B cell (primary cell): ENCODE results near the gene LIMS2. TPM values are rescaled to one million over a fixed set of nuclear protein-coding genes. Genes with fewer than 3 reads are reported as not detected.

Source experiments
- ATAC-seq: fragments of 200-7000 bp; cut with Tn5 transposase; one replicate; pipeline ENCODE4 v1.10.0; 2021; ENCODE audit warnings: low read depth, mild to moderate bottlenecking, moderate number of reproducible peaks, moderate library complexity
- CTCF ChIA-PET: fragments of 350-600 bp; sonication (Branson Sonifier 250); formaldehyde crosslinking; loops from one replicate; lab custom pipeline; 2021; ENCODE audit warnings: antibody characterized with exemption, inconsistent platforms; lab: Charles Lee
- POLR2A ChIA-PET: fragments of 350-600 bp; sonication (Branson Sonifier 250); formaldehyde crosslinking; loops from one replicate; lab custom pipeline; 2021; ENCODE audit warnings: antibody characterized with exemption; lab: Charles Lee
- DNase-seq: peaks from one replicate; pipeline ENCODE4 v3.0.0; 2013
- H2AFZ ChIP-seq: 2 replicates; pipeline ENCODE4 v1.6.1; 2012; ENCODE audit warnings: mild to moderate bottlenecking, low read depth, low read length; ENCODE audit not compliant: insufficient read depth, poor library complexity, severe bottlenecking
- H3K27ac ChIP-seq, 2 donors: 1 replicate in 1 of 2; 2 replicates in 1 of 2; pipeline ENCODE4 v1.5.1; 2012 to 2013; ENCODE audit warnings: low read length in 2 of 2, mild to moderate bottlenecking in 2 of 2, moderate library complexity in 1 of 2
- H3K27me3 ChIP-seq, 4 experiments: fragments of 200-600 bp in 1 of 4; sonication (generic) in 1 of 4; replicated peaks in 1 of 4; 1 replicate in 2 of 4; 2 replicates in 2 of 4; pipeline versions ENCODE4 v1.6.1 to v1.7.0; 2013 to 2016; ENCODE audit warnings: low read length in 3 of 4, mild to moderate bottlenecking in 2 of 4, mixed read lengths in 1 of 4, moderate library complexity in 1 of 4; ENCODE audit not compliant: insufficient read depth in 4 of 4, control insufficient read depth in 3 of 4; ENCODE audit errors: control extremely low read depth in 1 of 4
- H3K36me3 ChIP-seq, 2 experiments: replicated peaks in 1 of 2; 1 replicate in 1 of 2; 2 replicates in 1 of 2; pipeline versions ENCODE4 v1.6.1 to v1.7.1; 2013; ENCODE audit warnings: low read length in 1 of 2; ENCODE audit not compliant: insufficient read depth in 2 of 2, control insufficient read depth in 1 of 2; ENCODE audit errors: control extremely low read depth in 1 of 2, extremely low read depth in 1 of 2
- H3K4me1 ChIP-seq, 2 donors: fragments of 200-600 bp in 1 of 2; sonication (generic) in 1 of 2; 1 replicate in 1 of 2; 2 replicates in 1 of 2; pipeline versions ENCODE4 v1.5.1 to v1.6.1; 2013 to 2017; ENCODE audit warnings: low read length in 2 of 2; ENCODE audit not compliant: control insufficient read depth in 2 of 2, insufficient read depth in 2 of 2
- H3K4me2 ChIP-seq: replicated peaks from 2 replicates; pipeline ENCODE3; 2012; ENCODE audit warnings: mild to moderate bottlenecking, low read depth, low read length; ENCODE audit not compliant: poor library complexity, severe bottlenecking
- H3K4me3 ChIP-seq, 5 experiments: fragments of 200-600 bp in 1 of 5; sonication (generic) in 1 of 5; 1 replicate in 3 of 5; 2 replicates in 2 of 5; pipeline versions ENCODE4 v1.5.1 to v1.7.0; 2011 to 2016; ENCODE audit warnings: low read length in 4 of 5, mild to moderate bottlenecking in 4 of 5, low read depth in 2 of 5, control low read depth in 1 of 5, moderate library complexity in 1 of 5; ENCODE audit not compliant: insufficient read depth in 1 of 5; ENCODE audit errors: control extremely low read depth in 1 of 5, extremely low read depth in 1 of 5
- H3K79me2 ChIP-seq: fragments of 200-600 bp; sonication (generic); one replicate; pipeline ENCODE4 v1.6.0; 2016; ENCODE audit warnings: low read length; ENCODE audit not compliant: control insufficient read depth, insufficient read depth
- H3K9ac ChIP-seq: fragments of 200-600 bp; sonication (generic); 2 replicates; pipeline ENCODE4 v1.6.1; 2017; ENCODE audit warnings: mild to moderate bottlenecking, low read length, moderate library complexity
- H3K9me3 ChIP-seq, 3 donors: one replicate each; pipeline versions ENCODE4 v1.6.1 to v1.7.1; 2013; ENCODE audit warnings: low read length in 2 of 3; ENCODE audit not compliant: control insufficient read depth in 2 of 3, insufficient read depth in 1 of 3; ENCODE audit errors: control extremely low read depth in 1 of 3
- H4K20me1 ChIP-seq: 2 replicates; pipeline ENCODE4 v1.6.0; 2012; ENCODE audit warnings: mild to moderate bottlenecking, low read length; ENCODE audit not compliant: insufficient read depth, control insufficient read depth, poor library complexity, severe bottlenecking
- H3K27ac Mint-ChIP-seq: one replicate; pipeline ENCODE4 v1.8.0; 2021; ENCODE audit warnings: mixed read lengths
- H3K27me3 Mint-ChIP-seq: one replicate; pipeline ENCODE4 v1.8.0; 2021; ENCODE audit warnings: mixed read lengths
- H3K4me1 Mint-ChIP-seq: one replicate; pipeline ENCODE4 v1.8.0; 2021; ENCODE audit warnings: mixed read lengths
- H3K4me3 Mint-ChIP-seq: one replicate; pipeline ENCODE4 v1.8.0; 2021; ENCODE audit warnings: mixed read lengths
- H3K9me3 Mint-ChIP-seq: one replicate; pipeline ENCODE4 v1.8.0; 2022; ENCODE audit warnings: mixed read lengths; ENCODE audit not compliant: insufficient read depth
- CTCF ChIP-seq: fragments of 200-600 bp; IDR thresholded peaks from one replicate; pipeline ENCODE4 v1.8.0; 2022; ENCODE audit warnings: antibody characterized with exemption, mild to moderate bottlenecking
- EZH2 ChIP-seq: IDR thresholded peaks from 2 replicates; pipeline ENCODE4 v1.6.1; 2012; ENCODE audit warnings: borderline replicate concordance, low read depth, mild to moderate bottlenecking, moderate library complexity, low read length; ENCODE audit not compliant: insufficient read depth, poor library complexity, severe bottlenecking
- WGBS: methylation state at CpG from one replicate; pipeline ENCODE4 v1.1.5; 2013; ENCODE audit warnings: missing lambda C conversion rate; ENCODE audit not compliant: insufficient coverage; 5-methylcytosine and 5-hydroxymethylcytosine counted together
- intact Hi-C: fragments of 100-400 bp; cut with micrococcal nuclease; formaldehyde crosslinking; loops from one replicate; pipeline ENCODE4 v1.10.0; 2022
- polyA plus RNA-seq: library from polyadenylated mRNA; depleted of rRNA; stranded (reverse); fragments of >200 nt; gene quantifications from 2 replicates; pipeline ENCODE4 v1.2.3, GENCODE V29; 2012
- total RNA-seq, 2 donors: library from RNA; stranded (reverse); fragments of 120-200 nt in 1 of 2; gene quantifications; 1 replicate in 1 of 2; 2 replicates in 1 of 2; pipeline versions ENCODE4 v1.2.3 to v1.2.4, GENCODE V29; 2013 to 2022

LIMS2 gene
- total and polyA plus RNA-seq, 2 donors (not counting 1 experiment from before 2014, with no cell fraction given), result 6.7 to 32.2 TPM

- no peak overlapping the region for H2AFZ ChIP-seq
- peaks cover 0 to 10% of the 10 kb centered on the region in 2 donors for H3K4me1 ChIP-seq
- DNase-seq (no peak), ATAC-seq (no peak)
- H3K9ac ChIP-seq, result no peak overlapping the region
- Mint-ChIP-seq H3K9me3 (no peaks in the 10 kb centered on the region), H3K4me3 (no peak overlapping the region), H3K27ac (no peak overlapping the region), H3K4me1 (peaks cover 9% of the 10 kb centered on the region), H3K27me3 (peaks cover 31% of the 10 kb centered on the region)
- no peaks in the 10 kb centered on the region for H3K79me2 ChIP-seq
- no peaks in the 10 kb centered on the region for H3K36me3 ChIP-seq
- intact Hi-C loops, result no loop called here
- no peak overlapping the region for H3K4me2 ChIP-seq
- H3K4me3 ChIP-seq, result no peak overlapping the region
- POLR2A ChIA-PET, result interaction anchor here (0.7 kb wide), 1 partner anchor 44 kb away, joined by 3 read pairs; no protein-coding TSS in a partner anchor
- H3K9me3 ChIP-seq, result peaks cover 0 to 20% (median 0%) of the 10 kb centered on the region in 3 donors
- H3K27me3 ChIP-seq, result peaks cover 0 to 30% (median 14%) of the 10 kb centered on the region in 4 experiments
- CTCF ChIA-PET, result interaction anchor here (1.4 kb wide), 1 partner anchor 69 kb away, joined by 5 read pairs; no protein-coding TSS in a partner anchor
- TF ChIP-seq CTCF, result no peak
- TF ChIP-seq EZH2, result no peak
- H3K27ac ChIP-seq, result no peak overlapping the region
- H4K20me1 ChIP-seq, result no peaks in the 10 kb centered on the region
- WGBS, result 95% methylated on average over 10 of the region's 10 CpGs
These were observed 15.1 kb downstream of the LIMS2 start for GRCh38 chr2:127660291-127660578.

GRCh38 chr2:127659408-127660290 lies 15.7 kb downstream of the LIMS2 start:
- TF ChIP-seq CTCF (no peak), EZH2 (no peak)
- Histone ChIP-seq H3K79me2 (no peaks in the 10 kb centered on the region), H2AFZ (no peak overlapping the region), H3K36me3 (no peaks in the 10 kb centered on the region), H3K9ac (no peak overlapping the region), H3K4me1 (peaks cover 0 to 10% of the 10 kb centered on the region in 2 donors), H3K9me3 (peaks cover 0 to 18% (median 0%) of the 10 kb centered on the region in 3 donors), H4K20me1 (no peaks in the 10 kb centered on the region), H3K4me3 (no peak overlapping the region), H3K4me2 (no peak overlapping the region), H3K27ac (no peak overlapping the region), H3K27me3 (peaks cover 0 to 24% (median 11%) of the 10 kb centered on the region in 4 experiments)
- Mint-ChIP-seq H3K27me3 (peaks cover 26% of the 10 kb centered on the region), H3K4me3 (no peak overlapping the region), H3K27ac (no peak overlapping the region), H3K4me1 (peaks cover 9% of the 10 kb centered on the region), H3K9me3 (no peaks in the 10 kb centered on the region)
- no peak for ATAC-seq
- POLR2A ChIA-PET, result interaction anchor here (0.7 kb wide), 1 partner anchor 45 kb away, joined by 3 read pairs; no protein-coding TSS in a partner anchor
- 79% methylated on average over 12 of the region's 14 CpGs for WGBS
- DNase-seq, result no peak
- CTCF ChIA-PET, result interaction anchor here (1.4 kb wide), 1 partner anchor 68 kb away, joined by 5 read pairs; no protein-coding TSS in a partner anchor
- intact Hi-C loops, result no loop called here
